ENCODE data around the gene SPSB3.

DNA sequence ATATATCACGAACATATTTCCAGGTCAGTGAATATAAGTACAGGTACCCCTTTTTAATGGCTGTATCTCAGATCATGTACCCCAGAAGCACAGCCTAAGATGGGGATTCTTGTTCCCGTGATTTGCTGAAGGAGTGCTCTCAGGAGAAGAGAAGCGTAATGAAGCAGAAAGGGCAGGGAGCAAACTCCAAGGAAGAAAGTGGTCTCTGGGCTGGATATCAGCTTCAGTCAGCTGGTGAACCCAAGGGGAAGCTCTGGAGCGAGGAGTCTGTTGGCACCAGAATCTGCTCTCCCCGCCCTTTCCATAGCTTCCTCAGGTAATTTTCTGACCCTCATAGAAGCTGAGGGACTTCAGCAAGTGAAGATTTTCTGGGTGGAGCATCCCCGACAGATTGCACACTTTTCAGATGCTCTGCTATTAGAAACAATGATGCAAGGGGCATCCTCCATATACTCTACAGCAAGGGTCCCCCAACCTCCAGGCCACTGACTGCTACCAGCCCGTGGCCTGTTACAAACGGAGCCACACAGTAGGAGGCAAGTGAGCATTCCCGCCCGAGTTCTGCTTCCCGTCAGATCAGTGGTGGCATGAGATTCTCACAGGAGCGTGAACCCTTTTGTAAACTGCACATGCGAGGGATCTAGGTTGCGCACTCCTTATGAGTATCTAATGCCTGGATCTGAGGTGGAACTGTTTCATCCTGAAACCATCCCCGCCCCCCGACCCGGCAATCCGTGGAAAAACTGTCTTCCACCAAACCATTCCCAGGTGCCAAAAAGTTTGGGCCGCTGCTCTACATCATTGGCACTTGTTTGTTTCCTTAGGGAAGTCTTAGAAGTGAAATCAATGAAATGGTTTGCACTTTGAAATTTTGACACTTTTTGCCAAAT is 49.1 kb upstream of the SPSB3 start:
- TF ChIP-seq, protein P1, sequence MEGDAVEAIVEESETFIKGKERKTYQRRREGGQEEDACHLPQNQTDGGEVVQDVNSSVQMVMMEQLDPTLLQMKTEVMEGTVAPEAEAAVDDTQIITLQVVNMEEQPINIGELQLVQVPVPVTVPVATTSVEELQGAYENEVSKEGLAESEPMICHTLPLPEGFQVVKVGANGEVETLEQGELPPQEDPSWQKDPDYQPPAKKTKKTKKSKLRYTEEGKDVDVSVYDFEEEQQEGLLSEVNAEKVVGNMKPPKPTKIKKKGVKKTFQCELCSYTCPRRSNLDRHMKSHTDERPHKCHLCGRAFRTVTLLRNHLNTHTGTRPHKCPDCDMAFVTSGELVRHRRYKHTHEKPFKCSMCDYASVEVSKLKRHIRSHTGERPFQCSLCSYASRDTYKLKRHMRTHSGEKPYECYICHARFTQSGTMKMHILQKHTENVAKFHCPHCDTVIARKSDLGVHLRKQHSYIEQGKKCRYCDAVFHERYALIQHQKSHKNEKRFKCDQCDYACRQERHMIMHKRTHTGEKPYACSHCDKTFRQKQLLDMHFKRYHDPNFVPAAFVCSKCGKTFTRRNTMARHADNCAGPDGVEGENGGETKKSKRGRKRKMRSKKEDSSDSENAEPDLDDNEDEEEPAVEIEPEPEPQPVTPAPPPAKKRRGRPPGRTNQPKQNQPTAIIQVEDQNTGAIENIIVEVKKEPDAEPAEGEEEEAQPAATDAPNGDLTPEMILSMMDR (IDR thresholded peaks at IDR 0.05 in 4 of 5, conservative IDR thresholded peaks at IDR 0.05 in 1 of 5): no peak
- no peak for TF ChIP-seq POLR2A (IDR thresholded peaks at IDR 0.05)

Measured in gastrocnemius medialis (tissue), 4 donors.